ENCODE results near the gene AGA.

DNA sequence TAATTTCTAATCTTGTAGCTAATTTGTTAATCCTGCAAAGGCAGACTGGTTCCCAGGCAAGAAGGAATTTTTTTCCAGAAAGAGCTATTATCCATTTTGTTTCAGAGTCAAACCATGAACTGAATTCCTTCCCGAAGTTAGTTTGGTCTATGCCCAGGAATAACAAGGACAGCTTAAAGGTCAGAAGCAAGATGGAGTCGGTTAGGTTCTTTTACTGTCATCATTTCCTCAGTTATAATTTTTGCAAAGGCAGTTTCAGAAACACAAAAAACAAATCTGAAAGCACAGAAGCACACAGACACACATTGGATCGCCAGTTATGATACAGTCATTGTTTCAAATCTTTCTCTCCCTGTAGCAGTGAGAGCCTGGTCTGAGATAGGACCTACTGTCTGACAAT lies 37.9 kb downstream of the AGA start:
- no peak for TF ChIP-seq TCF12 (IDR thresholded peaks at IDR 0.05; ENCODE audit: low read depth, low read length)
- no peak for TF ChIP-seq SRF (IDR thresholded peaks at IDR 0.05; ENCODE audit: low read depth, low read length)
- TF ChIP-seq JUND (IDR thresholded peaks at IDR 0.05; ENCODE audit: low read length): no peak
- no peak for TF ChIP-seq YY1 (IDR thresholded peaks at IDR 0.05; ENCODE audit: low read depth, low read length)
- TF ChIP-seq HDAC2 (IDR thresholded peaks at IDR 0.05; ENCODE audit: borderline replicate concordance in 1 of 2, low read depth in 2 of 2, low read length in 2 of 2): no peak
- no peak for TF ChIP-seq CTCF (IDR thresholded peaks at IDR 0.05; ENCODE audit: control extremely low read depth in 1 of 3, insufficient read depth in 1 of 3, low read depth in 1 of 3, low read length in 3 of 3)
- TF ChIP-seq TBP (IDR thresholded peaks at IDR 0.05; ENCODE audit: low read depth, low read length): no peak
- TF ChIP-seq ATF3 (IDR thresholded peaks at IDR 0.05; ENCODE audit: insufficient read depth, low read depth, low read length): no peak
- TF ChIP-seq ZNF274 (IDR thresholded peaks at IDR 0.05; ENCODE audit: borderline replicate concordance, extremely low read depth, low read length): no peak
